Dedifferentiated amniotic fluid mesenchymal stem cell (primary cell): ENCODE measurements around the gene FRMPD2.
"Not testable (repeated sequence)": the region's sequence is repeated elsewhere in the genome, so short reads cannot be mapped to it uniquely, and the experiment has no call there.

Experiments used
- DNase-seq: peaks from one replicate; pipeline ENCODE4 v3.0.0-alpha.2; 2016; ENCODE audit errors: extremely low spot score

FRMPD2 gene

DNA sequence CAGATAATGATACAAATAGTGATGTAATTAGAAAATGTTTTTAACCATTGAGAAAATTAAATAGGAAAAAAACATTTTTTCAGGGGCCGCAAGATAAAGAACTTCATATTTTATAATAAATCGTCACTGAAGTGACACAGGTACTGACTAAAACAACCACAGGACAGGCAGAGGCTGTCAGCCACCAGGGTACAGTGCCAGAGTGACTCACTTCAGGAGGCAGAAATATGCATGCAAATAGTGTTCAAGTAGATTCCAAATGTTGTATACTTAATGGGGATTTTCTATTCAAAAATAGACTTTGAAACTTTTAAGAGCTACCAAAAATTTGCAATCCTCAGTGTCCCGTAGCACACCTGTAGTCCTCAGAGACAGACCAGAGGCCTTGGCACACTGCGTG, 68.6 kb downstream of the FRMPD2 start:
- DNase-seq, result no peak

DNA sequence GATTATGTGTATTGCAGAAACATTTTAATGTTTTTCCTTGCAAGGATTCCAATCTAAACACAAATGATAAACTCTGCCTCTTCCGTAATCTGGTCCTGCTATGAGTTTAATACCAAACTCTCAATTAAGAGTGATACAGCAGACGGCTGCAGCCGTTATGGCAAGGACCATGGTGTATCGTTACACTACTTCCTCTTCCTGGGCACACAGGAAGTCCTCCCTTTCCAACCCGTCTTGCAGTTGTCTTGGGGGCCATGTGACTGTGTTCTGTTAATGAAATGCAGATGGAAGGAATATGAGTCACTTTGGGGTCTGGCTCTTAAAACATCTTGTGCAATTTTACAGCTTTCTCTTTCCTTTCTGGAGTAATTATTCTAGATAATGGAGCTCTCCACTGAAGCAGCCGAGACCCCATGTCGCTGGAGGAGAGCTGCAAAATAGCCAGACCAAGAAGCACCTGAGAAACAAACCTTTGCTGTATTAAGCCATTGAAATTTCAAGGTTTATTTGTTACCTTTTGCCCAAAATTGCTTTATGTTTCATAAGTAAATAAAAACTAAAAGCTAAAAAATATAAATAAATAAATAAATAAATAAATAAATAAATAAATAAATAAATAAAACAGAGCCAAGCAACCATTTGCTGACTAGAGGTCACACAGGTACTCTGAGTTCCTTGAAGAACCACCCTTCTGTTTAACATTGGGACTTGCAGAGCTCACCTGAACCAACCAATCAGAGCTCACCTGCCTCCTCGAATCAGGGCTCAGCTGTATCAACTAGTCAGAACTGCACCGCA, 74.7 kb downstream of the FRMPD2 start:
- DNase-seq, result peak; percentile 42

- DNase-seq, result no peak
These were observed 77.1 kb downstream of the FRMPD2 start for GRCh38 chr10:48197236-48197899.

GRCh38 chr10:48195803-48196202, 78.7 kb downstream of the FRMPD2 start:
- DNase-seq, result no peak

- DNase-seq, result no peak
These were observed 79.7 kb downstream of the FRMPD2 start for GRCh38 chr10:48194830-48195229.

GRCh38 chr10:48193556-48193955, 80.9 kb downstream of the FRMPD2 start:
- DNase-seq, result no peak

DNA sequence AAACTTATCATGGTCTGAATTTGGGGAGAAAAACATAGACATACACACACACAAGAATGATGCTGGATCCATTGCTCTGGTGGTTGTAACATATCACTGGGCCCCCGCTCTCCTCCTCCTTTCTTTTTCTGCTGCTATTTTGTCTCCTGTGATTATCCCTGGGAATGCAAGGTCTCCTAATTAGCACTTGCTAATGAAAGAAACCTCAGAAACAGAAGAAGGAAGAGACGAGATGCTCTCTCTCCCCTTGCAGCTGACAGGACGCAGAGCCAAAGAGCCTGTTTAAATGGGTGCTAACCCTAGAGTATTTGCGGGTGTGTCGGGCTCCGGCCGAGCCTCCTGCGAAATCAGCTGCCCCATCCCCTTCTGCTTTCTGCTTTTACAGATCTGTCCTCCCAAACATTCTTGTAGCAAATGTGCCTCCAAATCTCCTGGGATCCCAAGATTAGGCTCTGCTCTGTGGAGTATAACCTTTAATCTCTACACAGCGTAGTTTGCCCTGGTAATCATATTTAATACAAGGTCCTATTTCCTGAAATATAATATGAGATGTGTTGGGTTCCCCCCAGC, 81.5 kb downstream of the FRMPD2 start:
- DNase-seq, result no peak

GRCh38 chr10:48187713-48188485, 86.6 kb downstream of the FRMPD2 start:
- no peak for DNase-seq

DNA sequence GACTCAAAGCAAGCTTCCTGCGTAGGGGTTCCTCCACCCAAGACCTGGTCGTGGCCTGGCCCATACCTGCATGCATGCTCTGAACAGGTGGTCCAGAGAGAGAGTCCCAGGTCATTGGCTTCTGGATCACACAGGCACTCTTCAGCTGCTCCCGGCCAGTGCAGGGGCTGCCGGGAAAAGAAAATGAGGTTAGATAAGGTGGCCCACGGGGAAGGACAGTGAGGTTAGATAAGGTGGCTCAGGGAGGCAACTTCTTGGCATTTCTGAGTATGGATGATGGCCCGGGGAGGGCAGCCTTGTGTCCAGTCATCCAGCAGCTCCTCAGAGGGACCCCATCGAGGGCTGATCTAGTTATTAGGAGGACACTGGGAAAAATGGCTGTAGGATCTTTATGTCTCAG, 87.4 kb downstream of the FRMPD2 start:
- DNase-seq, result no peak

DNA sequence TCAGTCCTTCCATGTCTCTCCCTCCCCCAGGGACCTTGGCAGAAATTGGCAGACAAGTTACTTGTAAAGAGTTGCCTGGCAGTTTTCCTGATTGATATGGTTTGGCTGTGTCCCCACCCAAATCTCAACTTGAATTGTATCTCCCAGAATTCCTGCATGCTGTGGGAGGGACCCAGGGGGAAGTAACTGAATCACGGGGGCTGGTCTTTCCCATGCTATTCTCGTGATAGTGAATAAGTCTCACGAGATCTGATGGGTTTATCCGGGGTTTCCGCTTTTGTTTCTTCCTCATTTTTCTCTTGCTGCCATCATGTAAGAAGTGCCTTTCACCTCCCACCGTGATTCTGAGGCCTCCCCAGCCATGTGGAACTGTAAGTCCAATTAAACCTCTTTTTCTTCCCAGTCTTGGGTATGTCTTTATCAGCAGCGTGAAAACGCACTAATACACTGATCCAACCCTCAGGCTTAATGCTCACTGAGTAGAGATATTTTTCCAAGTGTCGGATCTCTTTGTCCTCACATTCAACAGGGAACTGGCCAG, 88.2 kb downstream of the FRMPD2 start:
- not testable (repeated sequence) for DNase-seq

GRCh38 chr10:48184224-48184623, 90.3 kb downstream of the FRMPD2 start:
- DNase-seq, result no peak

DNA sequence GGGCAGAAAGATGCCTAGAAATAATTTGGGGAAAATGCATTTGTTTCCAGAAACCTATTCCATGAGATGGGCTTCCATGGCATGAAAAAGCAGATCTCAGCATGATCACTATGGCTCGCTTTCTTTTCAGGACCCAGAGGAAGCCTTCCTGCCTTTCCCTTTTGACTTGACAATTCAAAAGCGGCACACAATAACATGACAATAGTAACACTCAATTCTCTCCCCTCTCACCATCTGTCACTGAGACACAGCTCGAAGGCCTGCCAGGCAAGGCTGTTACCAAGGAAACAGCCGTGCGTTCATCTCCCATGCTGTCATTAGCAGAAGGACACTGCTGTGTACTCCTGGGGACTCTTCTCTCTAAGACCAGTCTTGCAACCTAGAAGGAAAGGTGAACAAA, 101.8 kb downstream of the FRMPD2 start:
- not testable (repeated sequence) for DNase-seq

DNA sequence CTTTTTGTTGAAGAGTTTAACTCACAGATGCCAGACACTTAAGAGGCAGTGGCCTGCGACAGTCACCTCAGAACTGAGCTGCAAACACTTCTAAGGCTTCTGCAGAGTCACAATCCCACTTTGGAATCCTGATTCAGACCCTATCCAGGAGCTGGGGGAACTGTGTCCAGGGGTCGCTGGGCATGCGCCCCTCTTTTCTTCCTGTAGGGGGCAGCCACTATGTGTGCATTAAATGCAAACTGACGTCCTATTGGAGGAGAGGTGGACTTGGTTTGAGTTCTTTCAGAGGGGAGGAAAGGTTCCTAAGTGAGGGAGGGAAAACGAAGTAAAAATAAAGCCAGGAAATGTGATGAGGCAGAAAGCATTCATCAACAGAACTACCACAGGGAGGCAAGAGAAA, 113.8 kb downstream of the FRMPD2 start:
- DNase-seq, result not testable (repeated sequence)

DNA sequence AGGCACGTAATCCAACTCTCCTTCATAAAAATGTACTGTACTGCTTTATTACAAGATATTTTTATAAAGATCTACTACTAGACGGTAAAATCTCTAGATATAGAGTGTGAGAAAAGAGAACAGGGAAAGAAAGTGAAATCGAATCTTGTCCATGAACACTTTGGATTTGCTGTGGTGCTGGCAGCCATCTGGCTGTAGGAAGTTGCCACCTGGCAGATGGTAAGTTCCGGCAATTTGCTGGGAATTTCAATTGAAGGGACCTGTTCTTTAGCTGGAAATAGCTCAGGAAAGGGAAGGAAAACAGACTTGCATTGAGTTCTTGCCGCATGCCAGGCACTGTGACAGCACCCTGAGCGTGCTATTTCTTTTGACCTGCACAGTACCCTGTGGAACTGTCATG, 114.3 kb downstream of the FRMPD2 start:
- DNase-seq, result not testable (repeated sequence)

DNA sequence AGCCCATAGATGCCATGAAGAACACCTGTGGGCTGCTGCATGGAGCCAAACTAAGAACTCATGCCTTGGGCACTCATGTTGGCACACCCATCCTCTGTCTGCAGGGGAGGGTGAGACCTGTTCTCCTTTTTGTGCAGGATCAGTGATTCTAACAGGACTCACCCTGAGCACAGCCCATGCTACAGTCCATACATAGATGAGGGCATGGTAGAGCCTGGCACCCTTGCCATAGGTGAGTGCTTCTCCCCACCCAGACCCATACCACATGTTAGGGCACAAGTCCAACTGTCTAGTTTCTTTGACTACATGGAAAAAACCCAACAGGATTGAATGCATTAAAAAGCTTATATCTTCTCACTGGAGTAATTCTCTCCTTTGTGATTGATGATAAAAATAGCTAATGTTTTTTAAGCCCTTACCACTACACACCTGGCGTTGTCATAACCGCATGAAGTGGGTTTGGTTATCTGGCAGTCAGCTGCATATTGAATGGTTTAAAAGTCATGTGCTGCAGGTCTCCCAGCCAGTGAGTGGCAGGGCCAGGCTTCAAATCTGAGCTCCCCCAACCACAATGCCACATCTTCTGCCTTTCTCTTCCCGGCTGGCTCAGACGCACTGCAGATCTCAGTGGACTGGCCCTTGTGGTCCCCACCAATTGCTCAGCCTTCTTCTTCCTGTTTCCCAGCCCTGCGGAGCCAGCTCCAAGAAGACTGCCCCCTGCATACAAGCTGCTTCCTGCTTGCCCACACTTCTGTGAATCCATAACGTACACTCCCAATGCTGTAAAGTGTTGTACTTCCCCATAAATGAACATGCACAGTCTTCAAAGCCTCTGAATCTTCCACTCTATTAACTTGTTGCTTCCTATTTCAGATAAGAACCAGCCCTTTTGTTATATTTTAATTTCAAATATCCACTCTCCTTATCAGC, 120.0 kb downstream of the FRMPD2 start:
- not testable (repeated sequence) for DNase-seq

GRCh38 chr10:48147643-48148042, 126.9 kb downstream of the FRMPD2 start:
- DNase-seq, result not testable (repeated sequence)

DNA sequence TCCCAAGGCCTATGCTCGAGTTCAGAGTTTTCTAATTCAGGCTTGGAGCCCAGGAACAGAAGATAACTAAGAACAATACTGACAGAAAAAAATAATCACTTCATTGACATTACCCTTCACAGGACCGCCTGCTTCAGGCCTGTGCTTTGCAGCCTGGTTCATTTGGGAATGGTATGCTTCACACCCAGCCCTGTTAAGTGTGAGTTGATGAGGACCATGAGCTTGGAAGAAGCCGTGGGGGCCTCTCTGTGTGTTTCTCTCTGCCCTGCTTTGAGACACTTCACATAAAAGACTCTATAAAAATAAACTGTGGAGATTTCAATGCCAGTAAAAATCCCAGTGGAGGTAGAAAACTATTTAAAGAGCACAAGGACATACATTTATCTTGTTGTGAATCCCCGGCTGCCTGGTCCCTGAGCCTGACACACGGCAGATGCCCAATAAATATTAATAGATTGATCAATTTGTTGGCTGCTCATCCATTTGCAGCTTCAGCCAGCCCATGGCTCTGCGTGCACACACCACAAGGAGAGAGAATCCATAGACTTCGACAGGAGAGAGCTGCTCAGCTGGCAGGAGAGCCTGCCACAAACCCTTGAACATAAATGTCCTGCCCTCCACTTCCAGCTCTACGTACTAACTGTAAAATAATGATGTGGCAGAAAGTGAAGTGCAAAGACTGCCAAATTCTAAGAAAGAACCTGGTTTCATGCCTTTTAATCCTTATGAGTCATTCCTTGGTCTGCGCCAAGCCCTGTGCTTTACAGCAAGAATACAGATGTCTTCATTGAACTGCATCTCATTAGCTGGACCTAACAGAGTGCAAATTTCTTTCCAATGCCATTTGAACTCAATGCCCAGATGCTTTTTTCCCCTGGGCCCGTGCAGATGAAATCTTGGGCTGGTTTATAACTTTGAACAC, 130.5 kb downstream of the FRMPD2 start:
- DNase-seq, result not testable (repeated sequence)

- not testable (repeated sequence) for DNase-seq
These were observed 133.5 kb downstream of the FRMPD2 start for GRCh38 chr10:48140949-48141348.

- DNase-seq, result not testable (repeated sequence)
These were observed 134.3 kb downstream of the FRMPD2 start for GRCh38 chr10:48139953-48140850.
